Measurements from ENCODE around the gene HDAC7. TPM values are rescaled to one million over a fixed set of nuclear protein-coding genes. Genes with fewer than 3 reads are reported as not detected.

Gene HDAC7
- total RNA-seq, 1 donor = 48.9 TPM

- TF ChIP-seq, protein P1, sequence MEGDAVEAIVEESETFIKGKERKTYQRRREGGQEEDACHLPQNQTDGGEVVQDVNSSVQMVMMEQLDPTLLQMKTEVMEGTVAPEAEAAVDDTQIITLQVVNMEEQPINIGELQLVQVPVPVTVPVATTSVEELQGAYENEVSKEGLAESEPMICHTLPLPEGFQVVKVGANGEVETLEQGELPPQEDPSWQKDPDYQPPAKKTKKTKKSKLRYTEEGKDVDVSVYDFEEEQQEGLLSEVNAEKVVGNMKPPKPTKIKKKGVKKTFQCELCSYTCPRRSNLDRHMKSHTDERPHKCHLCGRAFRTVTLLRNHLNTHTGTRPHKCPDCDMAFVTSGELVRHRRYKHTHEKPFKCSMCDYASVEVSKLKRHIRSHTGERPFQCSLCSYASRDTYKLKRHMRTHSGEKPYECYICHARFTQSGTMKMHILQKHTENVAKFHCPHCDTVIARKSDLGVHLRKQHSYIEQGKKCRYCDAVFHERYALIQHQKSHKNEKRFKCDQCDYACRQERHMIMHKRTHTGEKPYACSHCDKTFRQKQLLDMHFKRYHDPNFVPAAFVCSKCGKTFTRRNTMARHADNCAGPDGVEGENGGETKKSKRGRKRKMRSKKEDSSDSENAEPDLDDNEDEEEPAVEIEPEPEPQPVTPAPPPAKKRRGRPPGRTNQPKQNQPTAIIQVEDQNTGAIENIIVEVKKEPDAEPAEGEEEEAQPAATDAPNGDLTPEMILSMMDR (IDR thresholded peaks at IDR 0.05; ENCODE audit: insufficient read depth, low read length) = no peak
- no peak overlapping the region for H3K4me3 ChIP-seq (ENCODE audit: low read depth, low read length)
- no peak for DNase-seq (ENCODE audit: low read depth)
Measured at GRCh38 chr12:47789712-47790489, 29.8 kb downstream of the HDAC7 start.

- no peak for DNase-seq (ENCODE audit: low read depth)
- H3K4me3 ChIP-seq (ENCODE audit: low read depth, low read length) = no peak overlapping the region
- TF ChIP-seq, protein P1 (IDR thresholded peaks at IDR 0.05; ENCODE audit: insufficient read depth, low read length) = no peak
Measured at GRCh38 chr12:47789141-47789540, 30.6 kb downstream of the HDAC7 start.

GRCh38 chr12:47787596-47788319 lies 31.9 kb downstream of the HDAC7 start:
- no peak for DNase-seq (ENCODE audit: low read depth)
- TF ChIP-seq, protein P1 (IDR thresholded peaks at IDR 0.05; ENCODE audit: insufficient read depth, low read length) = no peak
- H3K4me3 ChIP-seq (ENCODE audit: low read depth, low read length) = no peak overlapping the region

DNA sequence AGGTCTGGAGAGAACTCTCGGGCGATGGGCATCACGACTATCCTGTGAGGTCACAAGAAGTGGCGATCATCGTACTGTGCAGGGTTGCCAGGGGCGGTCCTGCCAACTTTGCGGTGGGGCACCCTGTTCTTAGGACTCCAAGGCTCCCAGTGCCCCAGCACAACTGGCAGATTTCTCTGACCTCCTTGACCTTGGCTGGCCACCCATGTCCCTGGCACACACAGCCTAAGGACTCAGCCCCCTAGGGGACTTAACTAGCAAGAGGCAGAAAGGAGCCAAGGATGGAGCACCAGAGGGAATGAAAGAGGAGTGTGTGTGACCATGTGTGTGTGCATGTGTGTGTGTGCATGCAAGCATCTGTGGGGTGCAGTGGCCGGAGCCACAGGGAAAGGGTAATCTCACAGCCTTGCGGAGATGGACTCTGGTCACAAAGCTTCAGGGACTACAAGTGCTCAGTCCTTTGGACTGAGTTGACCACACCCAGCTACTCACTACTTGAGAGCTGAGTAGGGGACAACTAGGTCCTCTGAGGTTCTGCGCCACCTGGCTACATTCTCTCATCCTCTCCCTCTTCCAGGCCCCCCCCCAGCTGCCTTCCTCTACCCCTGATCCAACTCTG lies 32.9 kb downstream of the HDAC7 start:
- TF ChIP-seq, protein P1 (IDR thresholded peaks at IDR 0.05; ENCODE audit: insufficient read depth, low read length) = no peak

GRCh38 chr12:47785887-47786661 lies 33.6 kb downstream of the HDAC7 start:
- no peak overlapping the region for H3K4me3 ChIP-seq (ENCODE audit: low read depth, low read length)
- no peak for DNase-seq (ENCODE audit: low read depth)
- TF ChIP-seq, protein P1 (IDR thresholded peaks at IDR 0.05; ENCODE audit: insufficient read depth, low read length) = no peak

More for the DNA sequence above, 32.9 kb downstream of the HDAC7 start:
- no peak for DNase-seq (ENCODE audit: low read depth)
- H3K4me3 ChIP-seq (ENCODE audit: low read depth, low read length) = no peak overlapping the region
